WTC11 (cell line): ENCODE data around the gene SUN2. TPM values are rescaled to one million over a fixed set of nuclear protein-coding genes. Genes with fewer than 3 reads are reported as not detected.

Source experiments
- ATAC-seq: fragments of 200-7000 bp; cut with Tn5 transposase; 2 replicates; pipeline ENCODE4 v1.10.0; 2021; ENCODE audit warnings: mild to moderate bottlenecking, moderate library complexity
- CTCF ChIA-PET: fragments of 300-600 bp; sonication (Branson Sonifier 250); formaldehyde crosslinking; loops from one replicate; lab custom pipeline; 2021; ENCODE audit warnings: antibody characterized with exemption; lab: Charles Lee
- POLR2A ChIA-PET: fragments of 350-600 bp; sonication (Branson Sonifier 250); formaldehyde crosslinking; loops from one replicate; lab custom pipeline; 2021; ENCODE audit warnings: antibody characterized with exemption; lab: Charles Lee
- DNase-seq: peaks from one replicate; pipeline ENCODE4 v3.0.0; 2021; ENCODE audit warnings: low spot score
- H3K27ac Mint-ChIP-seq: 2 replicates; pipeline ENCODE4 v1.8.0; 2021; ENCODE audit warnings: mixed read lengths
- H3K27me3 Mint-ChIP-seq: 2 replicates; pipeline ENCODE4 v1.8.0; 2021; ENCODE audit warnings: low read depth, mild to moderate bottlenecking, moderate library complexity, mixed read lengths
- H3K36me3 Mint-ChIP-seq: 2 replicates; pipeline ENCODE4 v1.8.0; 2021; ENCODE audit warnings: mixed read lengths
- H3K4me1 Mint-ChIP-seq: 2 replicates; pipeline ENCODE4 v1.8.0; 2022; ENCODE audit warnings: mixed read lengths
- H3K4me3 Mint-ChIP-seq: 2 replicates; pipeline ENCODE4 v1.8.0; 2021; ENCODE audit warnings: mild to moderate bottlenecking, moderate library complexity, mixed read lengths
- H3K9me3 Mint-ChIP-seq: 2 replicates; pipeline ENCODE4 v1.8.0; 2021; ENCODE audit warnings: mixed read lengths
- ATF3 ChIP-seq: sonication (generic); formaldehyde crosslinking; conservative IDR thresholded peaks from 2 replicates; pipeline ENCODE4 v1.8.1; 2022; ENCODE audit warnings: mild to moderate bottlenecking, missing genetic modification reagents
- CREB1 ChIP-seq: sonication (generic); formaldehyde crosslinking; IDR thresholded peaks from 2 replicates; pipeline ENCODE4 v1.8.0; 2023; ENCODE audit warnings: mild to moderate bottlenecking, missing genetic modification reagents
- E2F1 ChIP-seq: sonication (generic); formaldehyde crosslinking; IDR thresholded peaks from 2 replicates; pipeline ENCODE4 v1.8.0; 2022; ENCODE audit warnings: mild to moderate bottlenecking, missing genetic modification reagents
- ERG ChIP-seq: fragments of 250-450 bp; sonication (Bioruptor Pico); IDR thresholded peaks from 2 replicates; pipeline ENCODE4 v1.8.0; 2021; ENCODE audit warnings: mild to moderate bottlenecking
- FOXK1 ChIP-seq: sonication (generic); formaldehyde crosslinking; IDR thresholded peaks from 2 replicates; pipeline ENCODE4 v1.8.0; 2022; ENCODE audit warnings: mild to moderate bottlenecking, moderate library complexity, missing genetic modification reagents
- FOXP1 ChIP-seq: sonication (generic); formaldehyde crosslinking; IDR thresholded peaks from 2 replicates; pipeline ENCODE4 v1.8.0; 2022; ENCODE audit warnings: missing genetic modification reagents, mild to moderate bottlenecking, moderate library complexity, borderline replicate concordance
- OVOL2 ChIP-seq: fragments of 250-450 bp; sonication (Bioruptor Pico); IDR thresholded peaks from 2 replicates; pipeline ENCODE4 v1.9.0; 2021; ENCODE audit warnings: mild to moderate bottlenecking, borderline replicate concordance
- PREB ChIP-seq: sonication (generic); formaldehyde crosslinking; IDR thresholded peaks from 2 replicates; pipeline ENCODE4 v1.8.1; 2022; ENCODE audit warnings: mild to moderate bottlenecking, missing genetic modification reagents, moderate library complexity, borderline replicate concordance
- RORB ChIP-seq: fragments of 250-450 bp; sonication (Bioruptor Pico); IDR thresholded peaks from 2 replicates; pipeline ENCODE4 v1.9.0; 2021; ENCODE audit warnings: mild to moderate bottlenecking
- STAT6 ChIP-seq: sonication (generic); formaldehyde crosslinking; conservative IDR thresholded peaks from 2 replicates; pipeline ENCODE4 v1.8.1; 2023; ENCODE audit warnings: mild to moderate bottlenecking, low read depth, missing genetic modification reagents, moderate library complexity
- TEAD1 ChIP-seq: sonication (generic); formaldehyde crosslinking; IDR thresholded peaks from 2 replicates; pipeline ENCODE4 v1.8.0; 2022; ENCODE audit warnings: mild to moderate bottlenecking, missing genetic modification reagents
- TEAD4 ChIP-seq: sonication (generic); formaldehyde crosslinking; IDR thresholded peaks from 2 replicates; pipeline ENCODE4 v1.8.0; 2022; ENCODE audit warnings: mild to moderate bottlenecking, missing genetic modification reagents
- ZBTB43 ChIP-seq: sonication (generic); formaldehyde crosslinking; IDR thresholded peaks from 2 replicates; pipeline ENCODE4 v1.8.1; 2023; ENCODE audit warnings: mild to moderate bottlenecking, missing genetic modification reagents
- ZNF121 ChIP-seq: sonication (generic); formaldehyde crosslinking; IDR thresholded peaks from 2 replicates; pipeline ENCODE4 v1.8.0; 2023; ENCODE audit warnings: missing genetic modification reagents
- ZNF219 ChIP-seq: sonication (generic); formaldehyde crosslinking; IDR thresholded peaks from 2 replicates; pipeline ENCODE4 v1.8.0; 2023; ENCODE audit warnings: missing genetic modification reagents, mild to moderate bottlenecking, borderline replicate concordance
- ZNF423 ChIP-seq: fragments of 250-450 bp; sonication (Bioruptor Pico); IDR thresholded peaks from 2 replicates; pipeline ENCODE4 v2.1.2; 2022; ENCODE audit warnings: mild to moderate bottlenecking, moderate library complexity
- ZSCAN18 ChIP-seq: fragments of 250-450 bp; sonication (Bioruptor Pico); IDR thresholded peaks from 2 replicates; pipeline ENCODE4 v2.1.2; 2022; ENCODE audit warnings: mild to moderate bottlenecking, moderate library complexity
- total RNA-seq: library from RNA; stranded (reverse); gene quantifications from 3 replicates; pipeline ENCODE4 v1.2.3, GENCODE V29; 2021

SUN2 gene
- total RNA-seq, 1 experiment from 2014 or later: 30.1 TPM

GRCh38 chr22:38728871-38729796, 26.7 kb downstream of the SUN2 start (continued):
- TF ChIP-seq E2F1: no peak

- peaks cover 75% of the 10 kb centered on the region for H3K36me3 Mint-ChIP-seq
- H3K4me3 Mint-ChIP-seq: no peak overlapping the region
Observed at GRCh38 chr22:38727530-38728451, 28.0 kb downstream of the SUN2 start.

GRCh38 chr22:38727123-38727522, 28.7 kb downstream of the SUN2 start:
- H3K27ac Mint-ChIP-seq: no peak overlapping the region
- ChIA-PET POLR2A (no interaction called here), CTCF (no interaction called here)
- H3K4me1 Mint-ChIP-seq: no peaks in the 10 kb centered on the region
- H3K9me3 Mint-ChIP-seq: no peaks in the 10 kb centered on the region
- H3K36me3 Mint-ChIP-seq: peaks cover 82% of the 10 kb centered on the region
- no peak overlapping the region for H3K4me3 Mint-ChIP-seq
- no peaks in the 10 kb centered on the region for H3K27me3 Mint-ChIP-seq
- DNase-seq (no peak), ATAC-seq (no peak)
- TF ChIP-seq ZNF219 (CRISPR knock-in tag) (no peak), OVOL2 (CRISPR knock-in tag) (no peak), ZNF423 (CRISPR knock-in tag) (no peak), ATF3 (CRISPR knock-in tag) (no peak), TEAD1 (CRISPR knock-in tag) (no peak), ERG (no peak), CREB1 (CRISPR knock-in tag) (no peak), RORB (CRISPR knock-in tag) (no peak), STAT6 (CRISPR knock-in tag) (no peak)

More at GRCh38 chr22:38727530-38728451, 28.0 kb downstream of the SUN2 start:
- ChIA-PET POLR2A (no interaction called here), CTCF (no interaction called here)
- H3K9me3 Mint-ChIP-seq: no peaks in the 10 kb centered on the region
- DNase-seq: no peak
- TF ChIP-seq ZBTB43 (CRISPR knock-in tag): no peak
- TF ChIP-seq FOXP1: no peak
- no peak for TF ChIP-seq ZNF121
- TF ChIP-seq ZSCAN18: no peak
- TF ChIP-seq TEAD4: no peak
- no peak for TF ChIP-seq RORB (CRISPR knock-in tag)
- TF ChIP-seq PREB: no peak
- no peak for TF ChIP-seq FOXK1
- no peak for TF ChIP-seq ZNF423 (CRISPR knock-in tag)
- H3K4me1 Mint-ChIP-seq: no peaks in the 10 kb centered on the region
- no peak for ATAC-seq
- H3K27me3 Mint-ChIP-seq: no peaks in the 10 kb centered on the region
- no peak overlapping the region for H3K27ac Mint-ChIP-seq
